Thoracic aorta endothelial cell (primary cell): ENCODE measurements around the gene TMEM95. TPM values are rescaled to one million over a fixed set of nuclear protein-coding genes. Genes with fewer than 3 reads are reported as not detected.

Experiments
- small RNA-seq: library from RNA; depleted of rRNA; stranded (forward); fragments of <200 nt; gene quantifications from one replicate; pipeline ENCODE3, GENCODE V24; 2012
- total RNA-seq: library from RNA; depleted of rRNA; stranded (reverse); fragments of >200 nt; gene quantifications from 2 replicates; pipeline ENCODE4 v1.2.3, GENCODE V29; 2012

The TMEM95 gene, protein sequence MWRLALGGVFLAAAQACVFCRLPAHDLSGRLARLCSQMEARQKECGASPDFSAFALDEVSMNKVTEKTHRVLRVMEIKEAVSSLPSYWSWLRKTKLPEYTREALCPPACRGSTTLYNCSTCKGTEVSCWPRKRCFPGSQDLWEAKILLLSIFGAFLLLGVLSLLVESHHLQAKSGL
- total RNA-seq = not detected in 2 replicates

GRCh38 chr17:7355053-7355452 lies at the start of gene TMEM95:
TMEM95 (plus strand) TSS chr17:7355156; CDS start chr17:7355205, 49 bp downstream.

DNA sequence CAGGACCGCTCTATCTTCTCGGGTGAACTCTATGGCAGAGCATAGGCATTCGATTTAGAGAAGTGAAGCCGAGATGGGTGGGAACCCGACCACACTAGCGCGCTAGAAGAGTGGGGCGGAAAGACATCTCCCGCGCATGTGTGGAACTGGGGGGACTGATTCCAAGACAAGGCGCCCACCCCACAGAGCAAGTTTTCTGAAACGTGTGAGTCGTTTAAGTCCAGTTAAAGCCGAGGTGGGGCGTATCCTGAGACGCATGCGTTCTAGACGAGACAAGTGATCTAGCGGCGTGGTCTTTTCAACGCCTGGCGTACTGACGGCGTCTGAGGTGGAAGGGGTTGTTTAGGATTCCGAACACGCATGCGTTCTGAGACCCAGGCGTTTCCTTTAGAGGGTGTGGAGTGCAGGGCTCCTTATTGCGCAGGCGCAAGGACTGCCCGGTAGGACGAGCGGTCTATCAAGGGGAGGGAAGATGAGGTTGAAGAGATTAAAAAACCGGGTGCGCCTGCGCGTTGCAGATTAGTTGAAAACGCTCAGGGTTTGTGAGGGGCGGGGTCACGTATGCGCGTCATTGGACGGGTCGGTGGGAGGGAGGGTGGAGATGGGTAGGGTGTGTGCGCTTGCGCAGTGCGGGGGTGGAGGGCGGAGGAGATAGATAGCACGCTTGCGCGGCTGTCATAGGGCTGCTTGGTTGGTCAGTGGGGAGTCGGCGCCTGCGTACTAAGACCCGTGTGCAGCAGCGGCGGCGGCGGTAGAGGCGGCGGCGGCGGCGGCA lies 47.9 kb upstream of the TMEM95 start, which contains the start of gene EIF5A:
TSS of gene EIF5A (plus strand) at position 718 of the 775 bp plus-strand sequence. CDS start 2,008 bp downstream, outside the sequence.

GRCh38 chr17:7314719-7315569 lies 40.0 kb upstream of the TMEM95 start, which contains the start of gene GPS2:
GPS2 (minus strand) TSS chr17:7315360; CDS start chr17:7315052, 308 bp downstream.

DNA sequence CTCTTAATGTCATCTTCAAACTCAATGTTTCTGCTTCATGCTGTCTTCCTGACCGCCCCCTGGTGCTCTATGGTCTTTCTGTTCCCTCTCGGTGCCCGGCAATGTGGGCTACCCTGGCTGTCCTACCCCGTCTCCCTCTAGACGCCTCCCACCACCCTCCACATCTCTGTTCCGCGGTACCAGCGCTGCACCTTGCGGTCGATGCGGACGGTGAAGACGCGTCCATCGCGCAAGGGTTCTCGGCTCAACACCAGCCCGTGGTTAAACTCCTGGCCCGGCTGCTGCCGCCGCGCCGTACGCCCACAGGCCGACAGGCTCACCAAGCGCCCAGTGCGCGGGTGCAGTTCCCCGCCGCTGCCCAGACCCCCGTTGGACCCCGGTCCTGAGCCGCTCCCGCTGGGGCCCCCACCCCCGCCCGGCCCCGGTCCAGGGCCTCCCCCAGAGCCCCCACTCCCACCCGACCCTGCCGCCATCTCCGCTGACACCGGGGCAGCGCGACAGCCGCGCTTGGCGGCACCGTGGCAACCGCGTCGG lies 26.0 kb upstream of the TMEM95 start, which contains the start of gene NEURL4:
TSS of gene NEURL4 (minus strand) at position 496 of the 534 bp plus-strand sequence. CDS start at position 473, 23 bp downstream.

DNA sequence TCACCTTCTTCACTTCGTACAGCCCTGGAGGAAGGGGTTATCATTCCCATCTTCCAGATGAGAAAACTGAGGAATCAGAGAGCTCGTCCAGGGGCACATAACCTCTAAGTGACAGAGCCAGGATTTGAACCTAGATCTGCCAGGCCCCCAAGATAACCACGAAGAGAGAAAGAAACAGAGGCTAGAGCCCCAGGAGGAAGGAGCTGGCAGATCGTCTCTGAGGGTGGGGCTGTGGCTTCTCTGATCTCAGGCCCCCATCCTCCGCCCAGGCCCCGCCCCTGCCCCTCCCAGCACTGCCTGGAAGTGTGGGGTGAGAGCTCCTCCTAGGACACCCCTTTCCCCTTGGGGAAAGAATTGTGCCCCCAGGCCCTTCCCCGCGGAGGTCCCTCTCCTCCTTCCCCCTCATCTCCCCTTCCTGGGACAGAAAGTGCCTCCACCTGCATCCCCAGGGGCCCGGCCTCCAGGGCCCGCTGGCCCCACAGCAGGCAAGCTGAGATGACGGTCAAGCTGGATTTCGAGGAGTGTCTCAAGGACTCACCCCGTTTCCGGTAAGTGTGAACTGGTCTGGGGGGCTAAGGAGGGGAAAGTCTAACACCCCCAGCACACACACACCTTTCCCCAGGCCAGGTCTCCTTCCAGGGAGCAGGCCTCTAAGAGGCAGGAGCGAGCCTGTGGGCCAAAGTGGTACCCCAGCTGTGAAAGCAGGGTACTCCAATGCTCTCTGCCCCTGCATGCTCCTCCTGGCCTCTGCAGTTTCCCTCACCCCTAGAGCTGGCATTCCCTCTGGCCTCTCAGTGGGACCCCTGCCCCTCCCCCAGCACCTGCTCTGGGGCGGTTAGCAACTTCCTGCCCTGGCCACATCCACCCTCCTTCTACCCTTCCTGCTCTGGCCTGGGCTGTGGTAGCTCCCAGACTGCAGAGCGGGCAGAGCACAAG lies 18.4 kb upstream of the TMEM95 start, which contains the start of gene ACAP1:
TSS of gene ACAP1 (plus strand) at position 290 of the 936 bp plus-strand sequence. CDS start at position 496, 206 bp downstream.

GRCh38 chr17:7351665-7352502 lies 3.1 kb upstream of the TMEM95 start, which contains the start of gene KCTD11:
KCTD11 (plus strand) TSS chr17:7352162.

GRCh38 chr17:7380855-7381683 lies 26.1 kb downstream of the TMEM95 start, which contains the start of gene TNK1:
TNK1 (plus strand) TSS chr17:7381089; CDS start chr17:7382927, 1,838 bp downstream.

GRCh38 chr17:7394452-7395191 lies 39.7 kb downstream of the TMEM95 start, which contains the start of gene PLSCR3:
PLSCR3 (minus strand) TSS chr17:7394525; CDS start chr17:7394110, 415 bp downstream.

DNA sequence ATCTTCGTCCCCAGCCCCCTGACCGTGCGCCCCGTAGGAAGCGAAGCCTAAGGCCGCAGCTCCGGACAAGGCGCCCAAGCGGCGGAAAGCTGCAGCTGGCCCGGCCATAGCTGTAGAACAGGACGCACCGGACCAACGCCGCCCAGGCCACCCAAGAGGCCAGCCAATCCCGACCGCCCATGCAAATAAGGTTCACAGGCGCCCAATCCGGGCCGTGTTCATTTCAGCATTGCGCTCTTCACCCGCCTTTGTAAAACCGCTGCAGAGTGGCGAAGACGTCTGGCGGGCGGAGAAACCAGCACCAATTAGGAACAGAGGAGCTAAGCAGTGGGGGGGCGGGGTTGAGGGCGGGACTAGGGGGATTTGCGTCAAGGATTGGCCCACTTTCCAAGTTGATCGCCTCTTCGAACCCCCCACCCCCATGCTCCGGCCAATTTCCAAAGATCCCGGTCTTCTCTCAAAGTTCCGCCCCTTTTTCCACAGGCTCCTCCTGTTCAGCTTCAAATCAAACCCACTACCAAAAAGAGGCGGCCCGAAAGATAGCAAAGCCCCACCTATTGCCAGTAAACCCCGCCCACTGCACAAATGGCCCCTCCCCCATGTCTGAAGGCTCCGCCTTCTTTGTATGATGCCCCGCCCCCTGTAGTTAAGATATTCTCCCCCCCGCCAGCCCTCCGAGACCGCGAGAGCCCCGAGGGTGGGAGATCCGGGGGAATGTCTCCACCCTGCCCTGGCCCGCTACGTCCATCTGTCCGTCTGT lies 49.2 kb downstream of the TMEM95 start, which contains the start of gene TMEM256:
TSS of gene TMEM256 (minus strand) at position 121 of the 760 bp plus-strand sequence. CDS start at position 108, 13 bp downstream.

Small RNA genes within 50 kb of the gene (small RNA-seq; reads per million reads assigned to genes)
- gene AC026954.2 = not detected

Other genes with a start within 250 kb of the TMEM95 start
- gene ASGR2, start 240.3 kb upstream of the TMEM95 start, total RNA-seq = not detected in 2 replicates
- 5.8 and 9.7 TPM in 2 replicates for gene ASGR1, start 175.8 kb upstream of the TMEM95 start, total RNA-seq
- 13.2 and 14.8 TPM in 2 replicates for gene DLG4, start 135.3 kb upstream of the TMEM95 start, total RNA-seq
- 164 and 181 TPM in 2 replicates for gene ACADVL, start 135.2 kb upstream of the TMEM95 start, total RNA-seq
- gene DVL2, start 120.6 kb upstream of the TMEM95 start, total RNA-seq = 39.8 and 51.8 TPM in 2 replicates
- 38.1 and 38.3 TPM in 2 replicates for gene PHF23, start 115.7 kb upstream of the TMEM95 start, total RNA-seq
- gene GABARAP, start 112.7 kb upstream of the TMEM95 start, total RNA-seq = 206 and 343 TPM in 2 replicates
- gene CTDNEP1, start 103.4 kb upstream of the TMEM95 start, total RNA-seq = 33.8 and 45.2 TPM in 2 replicates
- gene ELP5, start 102.9 kb upstream of the TMEM95 start, total RNA-seq = 32.0 and 36.4 TPM in 2 replicates
- 19.0 and 22.7 TPM in 2 replicates for gene CLDN7, start 92.7 kb upstream of the TMEM95 start, total RNA-seq
- under 0.01 and 0.14 TPM in 2 replicates for gene SLC2A4, start 73.4 kb upstream of the TMEM95 start, total RNA-seq
- 0.13 and 0.14 TPM in 2 replicates for gene YBX2, start 60.5 kb upstream of the TMEM95 start, total RNA-seq
- gene EIF5A, start 47.5 kb upstream of the TMEM95 start, total RNA-seq = 863 and 945 TPM in 2 replicates
- 44.3 and 44.5 TPM in 2 replicates for gene GPS2, start 39.8 kb upstream of the TMEM95 start, total RNA-seq
- gene NEURL4, start 25.8 kb upstream of the TMEM95 start, total RNA-seq = 17.3 and 23.5 TPM in 2 replicates
- gene ACAP1, start 18.6 kb upstream of the TMEM95 start, total RNA-seq = not detected in 2 replicates
- gene KCTD11, start 3.0 kb upstream of the TMEM95 start, total RNA-seq = 2.1 and 2.6 TPM in 2 replicates
- gene TNK1, start 25.9 kb downstream of the TMEM95 start, total RNA-seq = 0.27 and 0.29 TPM in 2 replicates
- 19.5 and 22.2 TPM in 2 replicates for gene PLSCR3, start 39.4 kb downstream of the TMEM95 start, total RNA-seq
- gene TMEM256, start 48.9 kb downstream of the TMEM95 start, total RNA-seq = 49.5 and 65.8 TPM in 2 replicates
- gene NLGN2, start 52.7 kb downstream of the TMEM95 start, total RNA-seq = 4.5 and 7.3 TPM in 2 replicates
- gene SPEM1, start 65.2 kb downstream of the TMEM95 start, total RNA-seq = not detected in 2 replicates
- not detected in 2 replicates for gene SPEM2, start 70.5 kb downstream of the TMEM95 start, total RNA-seq
- not detected in 2 replicates for gene SPEM3, start 73.7 kb downstream of the TMEM95 start, total RNA-seq
- gene TMEM102, start 80.3 kb downstream of the TMEM95 start, total RNA-seq = 4.7 and 5.5 TPM in 2 replicates
- gene FGF11, start 84.4 kb downstream of the TMEM95 start, total RNA-seq = 0.22 and 0.27 TPM in 2 replicates
- gene CHRNB1, start 89.9 kb downstream of the TMEM95 start, total RNA-seq = 4.4 and 4.8 TPM in 2 replicates
- 17.6 and 23.3 TPM in 2 replicates for gene ZBTB4, start 124.5 kb downstream of the TMEM95 start, total RNA-seq
- gene SLC35G6, start 126.3 kb downstream of the TMEM95 start, total RNA-seq = not detected in 2 replicates
- 110 and 117 TPM in 2 replicates for gene POLR2A, start 129.2 kb downstream of the TMEM95 start, total RNA-seq
- gene TNFSF12, start 193.9 kb downstream of the TMEM95 start, total RNA-seq = 12.5 and 12.6 TPM in 2 replicates
- 2.7 and 3.1 TPM in 2 replicates for gene TNFSF13, start 203.6 kb downstream of the TMEM95 start, total RNA-seq
- gene SENP3, start 206.8 kb downstream of the TMEM95 start, total RNA-seq = 66.1 and 78.8 TPM in 2 replicates
- 5.5 and 5.8 TPM in 2 replicates for gene CD68, start 224.5 kb downstream of the TMEM95 start, total RNA-seq
- 103 and 144 TPM in 2 replicates for gene MPDU1, start 228.7 kb downstream of the TMEM95 start, total RNA-seq
- gene SOX15, start 234.9 kb downstream of the TMEM95 start, total RNA-seq = not detected in 2 replicates